BLaER1 treated with 17β-estradiol and CSF1 and Interleukin-3, amounts not matched to agents 10 nM and 100 nM (cell line): Measurements from ENCODE around the gene CSHL1.
A peak's percentile ranks its signal among the peaks of the same experiment; 100 is the strongest.

Experiments
- H3K27ac ChIP-seq, 11 experiments: shearing (Covaris generic); formaldehyde crosslinking; 2 replicates each; pipeline ENCODE4 v1.8.1; 2022
- H3K27me3 ChIP-seq, 11 experiments: shearing (Covaris generic); formaldehyde crosslinking; 2 replicates each; pipeline ENCODE4 v1.8.1; 2022
- H3K36me3 ChIP-seq, 11 experiments: shearing (Covaris generic); formaldehyde crosslinking; 2 replicates each; pipeline ENCODE4 v1.8.1; 2022
- H3K4me1 ChIP-seq, 10 experiments: shearing (Covaris generic); formaldehyde crosslinking; 2 replicates each; pipeline ENCODE4 v1.8.1; 2022
- H3K4me2 ChIP-seq, 11 experiments: shearing (Covaris generic); formaldehyde crosslinking; 2 replicates each; pipeline ENCODE4 v1.8.1; 2022
- H3K4me3 ChIP-seq, 10 experiments: shearing (Covaris generic); formaldehyde crosslinking; 2 replicates each; pipeline ENCODE4 v1.8.1; 2022
- H3K9ac ChIP-seq, 11 experiments: shearing (Covaris generic); formaldehyde crosslinking; 2 replicates each; pipeline ENCODE4 v1.8.1; 2022
- H3K9me3 ChIP-seq, 11 experiments: shearing (Covaris generic); formaldehyde crosslinking; replicated peaks in 1 of 11; 2 replicates each; pipeline ENCODE4 v1.8.1; 2022
- H4K20me1 ChIP-seq, 11 experiments: shearing (Covaris generic); formaldehyde crosslinking; 2 replicates each; pipeline ENCODE4 v1.8.1; 2022
- Cebpa-rat ChIP-seq, 11 experiments: shearing (Covaris generic); IDR thresholded peaks; 2 replicates each; pipeline ENCODE4 v1.8.1; 2022

Gene CSHL1

DNA sequence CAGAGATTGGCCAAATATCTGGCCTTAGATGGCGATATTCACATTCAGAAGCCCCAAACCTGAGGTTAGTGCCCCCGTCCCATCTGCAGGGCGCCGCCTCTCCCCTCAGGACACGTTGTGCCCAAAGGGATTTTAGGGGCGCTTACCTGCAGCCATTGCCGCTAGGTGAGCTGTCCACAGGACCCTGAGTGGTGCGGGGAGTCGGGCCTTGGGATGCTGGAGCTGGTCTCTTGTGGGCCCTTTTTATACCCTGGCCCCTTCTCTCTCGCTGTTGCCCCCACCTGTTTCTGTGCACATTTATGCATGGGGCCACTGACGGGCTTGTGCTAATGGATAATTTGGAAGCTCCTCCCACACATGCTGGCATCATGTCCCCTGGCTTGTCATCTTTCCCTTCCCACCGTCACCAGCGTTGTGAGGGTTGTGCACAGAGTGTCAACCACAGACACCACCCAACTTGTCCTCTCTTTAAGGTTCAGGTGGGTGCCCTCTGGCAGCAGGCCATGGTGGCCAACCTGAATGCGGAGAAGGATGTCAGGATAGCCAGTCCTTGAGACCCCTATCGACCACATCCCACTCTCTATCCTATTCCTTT is at the start of gene CSHL1:
TSS of gene CSHL1 (minus strand) at position 218 of the 595 bp plus-strand sequence. CDS start at position 156, 62 bp downstream.
- Histone ChIP-seq H3K9ac (no peak within 1 kb of the TSS; a peak in 1 of 22 replicates), H4K20me1 (no peaks in the 10 kb centered on the region), H3K4me3 (no peak within 1 kb of the TSS), H3K27me3 (no peaks in the 10 kb centered on the region), H3K9me3 (no peaks in the 10 kb centered on the region), H3K27ac (no peak within 1 kb of the TSS), H3K4me2 (peak within 1 kb of the TSS in 4 of 11 experiments; percentile 7 to 30 (median 22); a peak in 4 of 22 replicates), H3K36me3 (no peaks in the 10 kb centered on the region), H3K4me1 (peaks cover 9 to 47% (median 29%) of the 10 kb centered on the region in 10 experiments; a peak in 19 of 20 replicates)
- TF ChIP-seq Cebpa-rat (IDR thresholded peaks at IDR 0.05), result no peak

DNA sequence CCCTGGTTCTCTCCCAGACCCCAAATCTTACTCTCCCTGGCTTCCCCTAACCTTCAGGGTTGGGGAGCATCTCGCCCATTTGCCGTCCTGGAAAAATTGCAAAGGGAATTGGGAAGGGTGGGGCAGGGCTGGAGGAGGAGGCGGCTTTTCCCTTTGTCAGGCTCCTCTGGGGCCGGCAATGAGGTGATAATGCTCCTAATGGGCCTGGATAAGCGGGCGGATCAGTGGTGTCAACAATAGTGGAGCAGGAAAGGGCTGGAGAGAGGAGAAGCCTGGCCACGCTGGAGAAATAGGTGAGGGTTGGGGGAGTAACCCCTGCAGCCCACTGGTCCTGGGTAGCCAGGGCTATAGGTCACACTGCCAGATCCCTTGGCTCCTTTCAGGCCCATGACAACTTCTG is 49.4 kb upstream of the CSHL1 start:
- no peaks in the 10 kb centered on the region for H3K9me3 ChIP-seq
- no peak for TF ChIP-seq Cebpa-rat (IDR thresholded peaks at IDR 0.05)
- no peak overlapping the region for H3K4me3 ChIP-seq
- peak overlapping the region in 2 of 11 experiments; percentile 25 to 32; a peak in 2 of 22 replicates for H3K27ac ChIP-seq
- H3K27me3 ChIP-seq, result no peaks in the 10 kb centered on the region
- H3K4me2 ChIP-seq, result peak overlapping the region in 10 of 11 experiments; percentile 17 to 71 (median 60); a peak in 19 of 22 replicates
- peak overlapping the region in 2 of 11 experiments; percentile 22 to 29; a peak in 2 of 22 replicates for H3K9ac ChIP-seq
- peaks cover 8 to 41% (median 20%) of the 10 kb centered on the region in 10 experiments; a peak in 19 of 20 replicates for H3K4me1 ChIP-seq
- no peaks in the 10 kb centered on the region for H4K20me1 ChIP-seq
- no peaks in the 10 kb centered on the region for H3K36me3 ChIP-seq

DNA sequence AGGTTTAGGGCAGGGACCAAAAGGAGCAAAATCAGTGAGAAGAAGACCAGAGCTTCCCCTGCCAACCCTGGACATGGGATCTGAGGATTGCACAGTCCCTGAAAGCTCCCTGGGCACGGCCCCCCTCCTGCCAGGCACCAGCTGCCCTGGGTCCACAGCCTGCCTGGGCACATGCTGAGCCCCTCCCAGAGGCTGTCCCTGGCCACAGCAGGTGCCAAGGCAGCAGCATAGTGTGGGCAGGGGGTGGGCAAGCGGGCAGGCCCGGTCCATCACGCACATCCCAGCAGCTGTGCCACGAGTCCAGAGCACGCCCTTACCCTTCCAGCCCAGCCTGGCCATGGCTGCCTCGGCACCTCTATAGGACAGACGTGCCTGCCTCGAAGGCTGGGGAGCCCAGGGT is 48.9 kb upstream of the CSHL1 start:
- Histone ChIP-seq H3K27ac (0 out of 22 replicates have a peak overlapping the region, but pooled peaks of 1 of the 11 experiments have one; percentile 5), H3K27me3 (no peaks in the 10 kb centered on the region), H3K4me2 (peak overlapping the region in 10 of 11 experiments; percentile 17 to 71 (median 60); a peak in 18 of 22 replicates), H4K20me1 (no peaks in the 10 kb centered on the region), H3K4me1 (peaks cover 8 to 45% (median 21%) of the 10 kb centered on the region in 10 experiments; a peak in 19 of 20 replicates), H3K4me3 (no peak overlapping the region; a peak in 1 of 20 replicates), H3K9me3 (no peaks in the 10 kb centered on the region), H3K36me3 (no peaks in the 10 kb centered on the region), H3K9ac (peak overlapping the region in 1 of 11 experiments; percentile 22; a peak in 2 of 22 replicates)
- TF ChIP-seq Cebpa-rat (IDR thresholded peaks at IDR 0.05), result no peak

DNA sequence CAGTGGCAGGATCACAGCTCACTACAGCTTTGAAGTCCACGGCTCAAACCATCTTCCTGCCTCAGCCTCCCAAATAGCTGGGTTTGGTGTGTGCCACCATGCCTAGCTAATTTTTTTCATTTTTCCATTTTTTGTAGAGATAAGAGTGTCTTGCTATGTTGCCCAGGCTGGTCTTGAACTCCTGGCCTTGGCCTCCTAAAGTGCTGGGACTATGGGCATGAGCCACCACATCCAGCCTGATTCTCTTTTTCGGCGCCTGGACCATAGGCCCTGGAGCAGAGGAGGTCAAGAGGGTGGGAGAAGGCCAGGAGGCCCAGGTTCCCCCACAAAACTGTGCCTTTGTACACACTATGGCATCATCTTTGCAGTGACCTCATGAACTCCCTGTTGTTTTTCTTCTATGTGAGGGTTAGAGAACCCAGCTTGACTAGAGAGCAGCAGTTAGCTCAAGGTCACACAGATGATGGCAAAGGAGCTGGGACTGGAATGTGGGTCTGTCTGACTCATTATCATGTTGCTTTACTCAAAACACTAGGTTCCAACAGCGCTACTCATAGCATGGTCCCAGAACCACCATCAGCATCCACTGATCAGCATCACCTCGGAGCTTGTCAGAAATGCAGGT is 45.4 kb upstream of the CSHL1 start:
- Histone ChIP-seq H3K9me3 (no peaks in the 10 kb centered on the region), H3K4me3 (no peak overlapping the region), H3K27ac (no peak overlapping the region), H3K9ac (no peak overlapping the region), H3K4me1 (peaks cover 17 to 73% (median 57%) of the 10 kb centered on the region in 10 experiments), H3K27me3 (no peaks in the 10 kb centered on the region), H4K20me1 (no peaks in the 10 kb centered on the region), H3K4me2 (no peak overlapping the region), H3K36me3 (no peaks in the 10 kb centered on the region)
- TF ChIP-seq Cebpa-rat (IDR thresholded peaks at IDR 0.05), result no peak

DNA sequence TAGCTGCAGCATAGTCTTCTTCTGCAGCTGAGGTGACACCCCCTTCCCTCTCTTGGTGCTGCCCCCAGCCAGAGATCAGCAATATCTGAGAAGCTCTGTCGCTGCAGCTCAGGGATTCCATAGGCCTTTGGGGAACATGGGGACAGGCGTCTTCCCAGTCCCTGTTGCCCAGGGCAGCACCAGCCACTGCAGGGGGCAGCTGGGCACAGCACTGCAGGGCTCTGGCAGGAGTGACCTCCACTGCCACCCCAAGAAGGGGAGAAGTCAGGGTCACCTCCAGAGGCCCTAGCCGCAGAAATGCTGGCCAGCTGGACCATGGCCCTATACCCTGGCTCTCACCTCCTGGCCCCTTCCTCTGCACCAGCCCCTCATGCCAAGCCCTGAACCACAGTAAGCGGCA is 44.7 kb upstream of the CSHL1 start:
- Histone ChIP-seq H3K4me1 (peaks cover 17 to 73% (median 57%) of the 10 kb centered on the region in 10 experiments), H3K27ac (no peak overlapping the region), H3K36me3 (no peaks in the 10 kb centered on the region), H3K4me3 (no peak overlapping the region), H3K9me3 (no peaks in the 10 kb centered on the region), H3K27me3 (no peaks in the 10 kb centered on the region), H3K9ac (no peak overlapping the region), H4K20me1 (no peaks in the 10 kb centered on the region), H3K4me2 (no peak overlapping the region)
- no peak for TF ChIP-seq Cebpa-rat (IDR thresholded peaks at IDR 0.05)

DNA sequence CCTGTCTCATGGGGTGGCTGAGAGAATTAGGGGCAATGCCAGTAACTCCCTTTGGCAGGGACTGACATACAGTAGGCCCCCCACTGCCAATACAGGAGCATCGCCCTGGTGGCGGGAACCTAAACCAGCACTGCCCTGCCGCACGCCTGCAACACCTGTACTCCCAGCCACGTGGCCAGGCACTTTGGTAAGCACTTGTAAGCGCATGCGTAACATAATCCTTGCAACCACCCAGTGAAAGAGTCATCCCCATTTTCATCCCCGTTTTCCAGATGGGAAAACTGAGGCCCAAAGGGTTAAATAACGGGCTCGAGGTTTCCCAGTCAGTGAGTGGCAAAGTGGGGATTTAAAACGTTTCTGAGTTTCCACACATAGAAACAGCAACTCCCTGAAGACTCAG is 44.2 kb upstream of the CSHL1 start:
- H3K4me1 ChIP-seq, result peaks cover 11 to 73% (median 57%) of the 10 kb centered on the region in 10 experiments
- no peak for TF ChIP-seq Cebpa-rat (IDR thresholded peaks at IDR 0.05)
- H3K9me3 ChIP-seq, result no peaks in the 10 kb centered on the region
- H4K20me1 ChIP-seq, result no peaks in the 10 kb centered on the region
- no peak overlapping the region for H3K27ac ChIP-seq
- no peaks in the 10 kb centered on the region for H3K36me3 ChIP-seq
- no peak overlapping the region for H3K9ac ChIP-seq
- no peak overlapping the region for H3K4me3 ChIP-seq
- peak overlapping the region in 4 of 11 experiments; percentile 88 to 100 (median 93); a peak in 6 of 22 replicates for H3K4me2 ChIP-seq
- no peaks in the 10 kb centered on the region for H3K27me3 ChIP-seq

DNA sequence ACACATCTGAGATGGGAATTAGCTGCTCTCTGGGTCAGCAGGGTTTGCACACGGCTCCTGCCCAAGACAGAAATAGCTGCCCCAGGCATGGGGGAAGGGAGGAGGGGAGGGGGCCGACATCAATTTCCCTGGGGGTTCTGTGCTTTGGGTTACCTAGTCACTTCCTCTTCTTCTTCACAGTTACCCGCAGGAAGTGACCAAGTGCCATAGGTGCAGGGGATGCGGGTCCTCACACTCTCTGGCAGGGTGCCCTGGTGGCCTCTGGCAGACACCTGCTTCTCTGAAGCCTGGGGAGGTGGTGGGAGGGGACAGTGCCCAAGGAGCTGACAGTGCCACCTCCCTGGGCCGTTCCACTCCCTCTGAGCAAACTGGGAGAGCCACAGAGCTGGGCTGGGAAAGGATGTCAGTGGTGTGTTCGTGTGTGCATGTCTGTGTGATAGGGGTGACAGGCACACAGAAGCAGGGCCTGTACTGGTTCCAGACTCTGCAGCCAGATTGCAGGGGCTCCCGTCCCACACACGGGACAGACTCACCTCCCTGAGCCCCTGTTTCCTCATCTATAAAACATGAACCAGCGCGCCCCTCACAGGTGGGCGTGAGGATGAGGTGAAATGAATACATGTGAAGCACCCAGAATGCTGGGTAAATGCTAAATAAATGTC is 43.5 kb upstream of the CSHL1 start:
- no peaks in the 10 kb centered on the region for H3K36me3 ChIP-seq
- TF ChIP-seq Cebpa-rat (IDR thresholded peaks at IDR 0.05), result no peak
- no peaks in the 10 kb centered on the region for H3K27me3 ChIP-seq
- H3K9me3 ChIP-seq, result no peaks in the 10 kb centered on the region
- H3K9ac ChIP-seq, result peak overlapping the region in 5 of 11 experiments; percentile 5 to 64 (median 46); a peak in 7 of 22 replicates
- peak overlapping the region in 7 of 11 experiments; percentile 5 to 58 (median 23); a peak in 9 of 22 replicates for H3K27ac ChIP-seq
- no peaks in the 10 kb centered on the region for H4K20me1 ChIP-seq
- H3K4me1 ChIP-seq, result peaks cover 9 to 73% (median 57%) of the 10 kb centered on the region in 10 experiments
- H3K4me3 ChIP-seq, result peak overlapping the region in 1 of 10 experiments; percentile 5; a peak in 2 of 20 replicates
- peak overlapping the region; percentile 35 to 100 (median 75); a peak in 21 of 22 replicates for H3K4me2 ChIP-seq

DNA sequence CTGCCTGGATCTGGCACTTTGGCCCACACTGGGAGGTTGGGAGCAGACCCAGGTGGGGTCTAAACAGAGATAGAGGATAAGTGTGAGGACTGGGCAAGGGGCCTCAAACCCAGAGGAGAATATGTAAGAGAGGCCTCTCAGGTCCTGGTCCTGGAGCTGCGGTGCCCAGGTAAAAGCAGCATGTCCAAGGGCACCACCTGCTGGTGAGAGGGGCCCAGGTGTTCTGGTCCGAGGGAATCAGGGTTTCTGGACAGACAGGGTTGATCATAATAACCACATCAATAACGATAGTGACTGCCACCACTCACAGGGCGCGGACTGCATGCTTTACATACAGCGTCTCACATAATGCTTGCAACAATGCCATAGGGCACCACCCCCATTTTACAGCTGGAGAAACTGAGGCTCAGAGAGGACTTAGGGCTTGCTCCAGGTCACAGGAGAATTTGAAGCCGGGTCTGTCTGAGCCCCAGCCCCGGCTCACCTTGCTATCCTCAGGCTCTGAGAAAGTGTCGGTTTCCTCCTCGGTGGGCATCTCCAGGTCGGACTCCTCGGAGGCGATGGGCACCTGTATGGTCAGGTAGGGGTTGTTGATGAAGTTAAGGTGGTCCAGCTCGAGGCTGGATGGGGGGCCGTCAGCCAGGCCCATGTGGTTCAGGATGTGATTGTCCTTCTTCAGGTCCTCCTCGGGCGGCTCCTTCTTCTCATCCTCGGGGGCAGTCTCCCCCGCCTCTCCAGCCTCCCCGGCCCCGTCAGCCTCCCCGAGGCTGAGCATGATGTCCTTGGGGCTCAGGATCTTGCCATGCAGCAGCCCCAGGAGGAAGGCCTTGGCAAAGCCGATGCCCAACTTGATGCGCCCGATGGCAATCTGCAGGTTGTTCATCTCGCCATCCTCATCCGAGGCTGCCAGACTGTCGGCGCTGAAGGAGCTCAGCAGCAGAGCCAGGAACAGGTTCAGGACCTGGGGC is 40.2 kb upstream of the CSHL1 start:
- no peak for TF ChIP-seq Cebpa-rat (IDR thresholded peaks at IDR 0.05)
- H3K9ac ChIP-seq, result peak overlapping the region in 3 of 11 experiments; percentile 19 to 50 (median 46); a peak in 3 of 22 replicates
- peak overlapping the region in 8 of 11 experiments; percentile 65 to 100 (median 88); a peak in 12 of 22 replicates for H3K4me2 ChIP-seq
- H4K20me1 ChIP-seq, result no peaks in the 10 kb centered on the region
- no peaks in the 10 kb centered on the region for H3K27me3 ChIP-seq
- no peaks in the 10 kb centered on the region for H3K36me3 ChIP-seq
- peaks cover 14 to 100% (median 89%) of the 10 kb centered on the region in 10 experiments for H3K4me1 ChIP-seq
- no peaks in the 10 kb centered on the region for H3K9me3 ChIP-seq
- peak overlapping the region in 1 of 11 experiments; percentile 21; a peak in 2 of 22 replicates for H3K27ac ChIP-seq
- no peak overlapping the region for H3K4me3 ChIP-seq
